T1000 (cell line): ENCODE results near the gene NSG1.
"Not testable (repeated sequence)": the region's sequence is repeated elsewhere in the genome, so short reads cannot be mapped to it uniquely, and the experiment has no call there.

Experiments used
- DNase-seq: peaks from one replicate; lab custom pipeline; 2025; ENCODE audit warnings: mixed read lengths; lab: John Stamatoyannopoulos, UW

NSG1 gene

GRCh38 chr4:4433941-4434340 lies 47.0 kb downstream of the NSG1 start:
- DNase-seq: no peak

GRCh38 chr4:4436244-4436823 lies 49.4 kb downstream of the NSG1 start:
- DNase-seq: no peak

- DNase-seq: no peak
These were observed 51.0 kb downstream of the NSG1 start for GRCh38 chr4:4437798-4438470.

GRCh38 chr4:4438891-4439290 lies 52.0 kb downstream of the NSG1 start:
- DNase-seq: no peak

- no peak for DNase-seq
These were observed 52.9 kb downstream of the NSG1 start for GRCh38 chr4:4439782-4440181.

DNA sequence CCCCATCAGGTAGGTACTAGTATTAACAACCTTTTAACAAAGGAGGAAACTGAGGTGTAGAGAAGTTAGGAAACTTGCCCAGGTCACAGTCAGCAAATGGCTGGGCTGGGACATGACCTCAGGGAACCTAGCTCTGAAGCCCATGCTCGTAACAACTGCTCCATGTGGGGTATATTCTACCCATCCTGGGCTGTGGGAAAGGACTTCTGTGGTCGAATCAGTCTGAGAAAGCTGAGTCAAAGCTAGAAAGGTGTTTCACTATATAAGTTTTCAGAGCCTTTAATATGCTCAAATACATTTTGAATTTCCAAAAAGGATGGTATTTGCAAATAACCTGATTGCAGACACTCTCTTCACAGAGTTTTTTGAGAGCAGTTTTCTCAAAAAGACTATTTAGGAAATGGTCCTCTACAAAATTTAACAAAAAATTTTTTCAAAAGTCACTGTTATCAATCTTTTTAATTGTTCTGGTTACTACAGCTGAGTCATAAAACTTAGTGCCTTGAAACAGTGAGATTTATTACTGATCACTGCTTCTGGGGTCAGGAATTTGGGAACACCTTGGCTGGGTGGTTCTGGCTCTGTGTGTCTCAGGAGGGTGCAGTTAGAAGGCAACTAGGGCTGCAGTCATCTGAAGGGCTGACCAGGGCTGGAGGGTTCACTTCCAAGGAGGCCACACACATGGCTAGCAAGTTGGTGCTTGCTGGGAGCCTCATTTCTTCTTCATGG lies 53.6 kb downstream of the NSG1 start:
- DNase-seq: no peak

- DNase-seq: no peak
These were observed 56.9 kb downstream of the NSG1 start for GRCh38 chr4:4443821-4444220.

DNA sequence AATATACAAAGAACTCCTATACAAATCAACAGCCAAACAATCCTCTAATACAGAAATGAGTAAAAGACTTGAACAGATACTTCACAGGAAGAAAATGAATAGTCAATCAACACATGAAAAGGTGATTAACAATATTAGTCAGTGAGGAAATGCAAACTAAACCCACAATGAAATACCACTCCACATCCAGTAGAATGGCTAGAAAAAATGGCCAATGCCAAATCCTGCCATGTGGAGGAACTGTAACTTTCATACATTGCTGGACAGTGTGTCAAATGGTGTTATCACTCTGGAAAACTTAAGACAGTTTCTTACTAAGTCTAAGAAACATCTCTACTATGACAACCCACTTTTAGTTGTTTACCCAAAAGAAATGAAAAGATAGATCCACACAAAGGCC lies 59.5 kb downstream of the NSG1 start:
- no peak for DNase-seq

- no peak for DNase-seq
These were observed 68.4 kb downstream of the NSG1 start for GRCh38 chr4:4455210-4455865.

GRCh38 chr4:4456351-4456750 lies 69.4 kb downstream of the NSG1 start:
- DNase-seq: no peak

DNA sequence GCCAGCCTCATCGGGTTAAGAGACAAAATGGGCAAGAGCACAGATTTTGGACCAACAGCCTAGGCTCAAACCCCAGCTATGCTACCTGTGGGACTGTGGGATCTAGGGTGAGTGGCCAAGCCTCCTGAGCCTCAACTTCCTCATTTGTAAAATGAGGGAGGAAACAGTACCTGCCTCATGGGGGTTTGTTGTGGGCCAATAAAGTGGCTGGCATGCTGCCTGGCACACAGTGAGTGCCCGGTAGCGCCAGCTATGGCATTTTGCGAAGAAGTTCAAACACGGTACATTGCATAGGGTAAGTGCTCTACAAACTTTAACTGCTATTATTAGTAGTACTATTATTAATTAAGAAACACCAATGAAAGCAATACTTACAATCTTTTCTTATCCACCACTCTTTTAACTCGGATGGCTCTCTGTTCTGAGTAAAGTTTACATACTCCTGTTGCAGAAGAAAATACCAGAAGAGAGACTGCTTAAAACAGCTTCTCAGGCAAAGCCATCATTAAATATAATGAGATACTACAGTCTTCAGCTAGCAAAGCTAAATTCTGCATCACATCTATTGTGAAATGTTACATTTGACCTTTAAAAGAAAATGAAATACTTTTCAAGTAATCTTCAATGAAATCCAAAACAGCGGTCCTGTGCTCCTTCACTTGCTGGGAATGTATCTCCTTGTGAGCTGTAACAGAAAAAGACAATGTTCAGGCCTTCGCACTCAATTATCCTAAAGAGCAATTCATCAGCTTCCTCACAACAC lies 70.1 kb downstream of the NSG1 start:
- no peak for DNase-seq

GRCh38 chr4:4457803-4458553 lies 71.1 kb downstream of the NSG1 start:
- no peak for DNase-seq

GRCh38 chr4:4459181-4459580 lies 72.3 kb downstream of the NSG1 start:
- no peak for DNase-seq

DNA sequence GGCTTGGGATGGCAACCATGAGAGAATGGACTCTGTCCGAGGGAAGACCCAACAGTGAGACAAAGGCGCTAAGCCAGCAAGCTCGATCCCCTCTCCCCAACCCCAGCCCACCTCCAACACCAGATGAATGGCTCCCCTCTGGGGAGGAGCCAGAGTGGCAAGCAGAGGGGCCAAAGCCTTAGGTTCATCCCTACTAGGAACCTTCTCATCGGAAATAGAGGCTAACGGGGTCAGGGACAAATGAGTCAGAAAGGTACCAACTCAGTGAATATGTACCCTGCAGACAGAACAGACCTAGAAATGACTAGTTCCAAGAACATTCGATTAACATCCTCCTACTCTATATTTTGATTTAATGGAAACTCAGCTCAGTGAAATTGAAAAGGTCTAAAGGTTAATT lies 73.9 kb downstream of the NSG1 start:
- DNase-seq: no peak

DNA sequence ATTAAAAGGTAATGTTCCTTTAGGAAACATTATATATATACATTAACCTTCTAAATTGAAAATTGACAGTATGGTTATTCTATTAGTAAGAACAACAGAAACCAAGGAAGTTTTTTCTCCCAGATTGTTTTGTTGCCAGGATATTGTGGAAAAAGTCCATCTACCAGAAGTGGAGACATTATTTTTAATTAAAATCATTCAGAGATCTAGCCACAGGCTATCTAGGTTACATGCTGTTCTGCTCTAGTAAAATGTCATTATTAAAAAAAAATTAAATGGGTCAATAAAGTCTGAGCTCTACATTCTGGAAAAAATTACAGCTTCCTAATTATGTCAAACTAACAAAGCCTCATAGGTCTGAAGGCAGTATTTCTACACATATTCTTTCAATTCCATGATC lies 74.3 kb downstream of the NSG1 start:
- no peak for DNase-seq

GRCh38 chr4:4461850-4462249 lies 74.9 kb downstream of the NSG1 start:
- no peak for DNase-seq

GRCh38 chr4:4462970-4463369 lies 76.1 kb downstream of the NSG1 start:
- no peak for DNase-seq

DNA sequence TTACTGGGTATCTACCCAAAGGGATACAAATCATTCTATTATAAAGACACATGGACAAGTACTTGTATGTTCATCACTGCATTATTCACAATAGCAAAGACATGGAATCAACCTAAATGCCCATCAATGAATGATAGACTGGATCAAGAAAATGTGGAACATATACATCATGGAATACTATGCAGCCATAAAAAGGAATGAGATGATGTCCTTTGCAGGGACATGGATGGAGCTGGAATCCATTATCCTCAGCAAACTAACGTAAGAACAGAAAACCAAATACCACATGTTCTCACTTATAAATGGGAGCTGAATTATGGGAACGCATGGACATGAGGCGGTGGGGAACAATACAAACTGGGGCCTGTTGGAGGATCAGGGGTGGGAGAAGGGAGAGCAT lies 78.3 kb downstream of the NSG1 start:
- DNase-seq: not testable (repeated sequence)
